ENCODE results near the gene YJEFN3. TPM values are rescaled to one million over a fixed set of nuclear protein-coding genes. Genes with fewer than 3 reads are reported as not detected.

Gene YJEFN3
- 34.7 TPM for polyA plus RNA-seq (2012; ENCODE audit: insufficient read length, low read depth)

GRCh38 chr19:19528721-19529490 is at the start of gene YJEFN3:
TSS of gene YJEFN3 (plus strand) at chr19:19528911. CDS start at chr19:19528933, 22 bp downstream.
- TF ChIP-seq FOXP2 (optimal IDR thresholded peaks at IDR 0.05; ENCODE audit: borderline replicate concordance, extremely low read depth, extremely low read length, insufficient read depth) (no peak), POLR2AphosphoS5 (IDR thresholded peaks at IDR 0.05; ENCODE audit: low read depth, low read length) (no peak), SIN3A (IDR thresholded peaks at IDR 0.05; ENCODE audit: borderline replicate concordance, insufficient read depth, low read length) (no peak), TAF1 (IDR thresholded peaks at IDR 0.05; ENCODE audit: borderline replicate concordance, insufficient read depth, low read length) (no peak), REST (IDR thresholded peaks at IDR 0.05; ENCODE audit: insufficient read depth in 1 of 2, low read depth in 2 of 2, low read length in 2 of 2) (no peak)

GRCh38 chr19:19480688-19481087 is 48.0 kb upstream of the YJEFN3 start:
- TF ChIP-seq REST (IDR thresholded peaks at IDR 0.05; ENCODE audit: insufficient read depth in 1 of 2, low read depth in 2 of 2, low read length in 2 of 2) (no peak), TAF1 (IDR thresholded peaks at IDR 0.05; ENCODE audit: borderline replicate concordance, insufficient read depth, low read length) (no peak), SIN3A (IDR thresholded peaks at IDR 0.05; ENCODE audit: borderline replicate concordance, insufficient read depth, low read length) (no peak), FOXP2 (optimal IDR thresholded peaks at IDR 0.05; ENCODE audit: borderline replicate concordance, extremely low read depth, extremely low read length, insufficient read depth) (no peak), POLR2AphosphoS5 (IDR thresholded peaks at IDR 0.05; ENCODE audit: low read depth, low read length) (no peak)

DNA sequence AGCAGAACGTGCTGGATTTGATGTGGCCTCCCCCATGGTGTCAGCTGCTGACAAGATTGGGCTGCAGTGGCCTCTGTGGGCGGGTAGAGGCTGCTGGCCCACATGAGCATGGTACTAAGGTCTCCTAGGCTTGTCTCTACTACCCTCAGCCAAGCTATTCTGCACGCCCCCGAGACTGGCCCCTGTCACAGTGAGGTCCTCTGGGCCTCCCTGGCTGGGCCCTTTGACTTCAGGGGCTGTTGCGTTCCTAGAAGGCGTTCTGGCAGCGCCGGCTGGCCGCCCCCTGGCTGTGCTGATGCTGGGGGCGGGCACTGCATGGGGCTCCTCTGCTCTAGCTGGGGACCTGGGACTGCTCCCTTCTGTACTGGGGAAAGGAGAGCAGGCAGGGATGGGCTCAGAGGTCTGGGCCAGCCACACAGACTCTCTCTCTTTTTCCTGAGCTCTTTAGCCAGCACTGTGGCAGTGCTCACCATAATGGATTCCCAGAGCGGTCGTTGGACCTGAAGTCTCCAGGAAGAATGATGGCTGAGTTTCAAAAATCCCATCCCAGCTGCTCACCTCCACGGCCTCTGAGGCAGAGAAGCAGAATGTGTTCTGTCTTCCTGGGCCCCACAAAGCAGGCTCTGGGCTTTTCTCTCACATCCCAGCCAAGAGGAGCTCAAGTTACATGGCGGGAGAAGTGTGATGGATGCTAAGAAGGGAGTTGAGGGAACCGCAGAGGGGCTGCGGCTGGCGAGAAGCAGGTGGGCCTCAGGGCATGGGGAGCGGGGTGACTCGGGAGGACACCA is 45.7 kb upstream of the YJEFN3 start:
- TF ChIP-seq REST (IDR thresholded peaks at IDR 0.05; ENCODE audit: insufficient read depth in 1 of 2, low read depth in 2 of 2, low read length in 2 of 2) = no peak
- TF ChIP-seq TAF1 (IDR thresholded peaks at IDR 0.05; ENCODE audit: borderline replicate concordance, insufficient read depth, low read length) = no peak
- no peak for TF ChIP-seq POLR2AphosphoS5 (IDR thresholded peaks at IDR 0.05; ENCODE audit: low read depth, low read length)

DNA sequence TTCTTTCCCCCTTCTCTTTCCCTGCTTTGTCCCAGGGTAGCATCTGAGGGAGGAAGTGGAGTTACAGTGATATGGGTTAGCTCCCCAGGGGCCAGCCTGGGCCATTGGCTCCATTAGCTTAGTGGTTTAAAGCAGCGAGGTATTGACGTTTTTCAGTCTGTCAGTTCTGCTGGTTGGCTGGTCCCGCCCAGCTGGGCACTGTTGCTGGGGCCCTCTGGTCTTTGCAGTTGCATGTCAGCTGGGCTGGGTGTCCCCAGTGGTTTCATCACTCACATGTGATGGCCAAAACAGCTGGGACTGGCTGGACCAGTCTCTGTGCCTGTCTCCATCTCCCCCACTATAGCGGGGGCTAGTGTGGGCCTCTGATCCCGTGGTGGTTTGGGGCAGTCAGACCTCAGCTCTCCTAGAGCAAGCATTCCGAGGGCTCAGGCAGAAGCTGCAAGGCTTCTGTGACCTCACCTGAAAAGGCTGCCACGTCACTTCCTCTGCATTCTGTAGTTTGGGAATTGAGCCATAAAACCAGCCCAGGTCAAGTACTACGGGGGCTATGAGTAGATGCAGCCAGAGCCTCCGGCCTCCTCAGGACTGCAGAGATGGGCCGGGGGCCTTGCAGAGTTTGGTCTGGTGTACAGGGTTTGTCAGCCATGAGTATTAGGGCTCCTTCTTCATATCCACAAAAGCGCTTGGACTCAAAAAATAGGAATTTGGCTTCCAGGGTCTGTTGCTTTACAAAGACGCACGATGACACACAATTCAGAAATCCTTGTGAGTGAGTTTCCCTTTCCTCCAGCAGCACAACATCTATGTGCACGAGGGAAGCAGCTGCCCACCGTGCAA is 43.3 kb upstream of the YJEFN3 start:
- TF ChIP-seq TAF1 (IDR thresholded peaks at IDR 0.05; ENCODE audit: borderline replicate concordance, insufficient read depth, low read length) (no peak), POLR2AphosphoS5 (IDR thresholded peaks at IDR 0.05; ENCODE audit: low read depth, low read length) (no peak), REST (IDR thresholded peaks at IDR 0.05; ENCODE audit: insufficient read depth in 1 of 2, low read depth in 2 of 2, low read length in 2 of 2) (no peak), SIN3A (IDR thresholded peaks at IDR 0.05; ENCODE audit: borderline replicate concordance, insufficient read depth, low read length) (no peak), FOXP2 (optimal IDR thresholded peaks at IDR 0.05; ENCODE audit: borderline replicate concordance, extremely low read depth, extremely low read length, insufficient read depth) (no peak)

Measured in PFSK-1 (cell line).